Fibroblast of pulmonary artery (primary cell): Measurements from ENCODE around the gene SELENOW.

Experiments used
- DNase-seq: peaks from one replicate; pipeline ENCODE4 v3.0.0-alpha.2; 2010; ENCODE audit warnings: low read depth
- H3K4me3 ChIP-seq: replicated peaks from 2 replicates; pipeline ENCODE4 v1.5.1; 2011; ENCODE audit warnings: low read depth, mild to moderate bottlenecking, control low read depth, low read length, moderate library complexity
- TF ChIP-seq, protein P1 (sequence below): IDR thresholded peaks from 2 replicates; pipeline ENCODE4 v1.5.1; 2011; ENCODE audit warnings: mild to moderate bottlenecking, control low read depth, low read length, inconsistent platforms; ENCODE audit errors: missing control alignments

The SELENOW gene

DNA sequence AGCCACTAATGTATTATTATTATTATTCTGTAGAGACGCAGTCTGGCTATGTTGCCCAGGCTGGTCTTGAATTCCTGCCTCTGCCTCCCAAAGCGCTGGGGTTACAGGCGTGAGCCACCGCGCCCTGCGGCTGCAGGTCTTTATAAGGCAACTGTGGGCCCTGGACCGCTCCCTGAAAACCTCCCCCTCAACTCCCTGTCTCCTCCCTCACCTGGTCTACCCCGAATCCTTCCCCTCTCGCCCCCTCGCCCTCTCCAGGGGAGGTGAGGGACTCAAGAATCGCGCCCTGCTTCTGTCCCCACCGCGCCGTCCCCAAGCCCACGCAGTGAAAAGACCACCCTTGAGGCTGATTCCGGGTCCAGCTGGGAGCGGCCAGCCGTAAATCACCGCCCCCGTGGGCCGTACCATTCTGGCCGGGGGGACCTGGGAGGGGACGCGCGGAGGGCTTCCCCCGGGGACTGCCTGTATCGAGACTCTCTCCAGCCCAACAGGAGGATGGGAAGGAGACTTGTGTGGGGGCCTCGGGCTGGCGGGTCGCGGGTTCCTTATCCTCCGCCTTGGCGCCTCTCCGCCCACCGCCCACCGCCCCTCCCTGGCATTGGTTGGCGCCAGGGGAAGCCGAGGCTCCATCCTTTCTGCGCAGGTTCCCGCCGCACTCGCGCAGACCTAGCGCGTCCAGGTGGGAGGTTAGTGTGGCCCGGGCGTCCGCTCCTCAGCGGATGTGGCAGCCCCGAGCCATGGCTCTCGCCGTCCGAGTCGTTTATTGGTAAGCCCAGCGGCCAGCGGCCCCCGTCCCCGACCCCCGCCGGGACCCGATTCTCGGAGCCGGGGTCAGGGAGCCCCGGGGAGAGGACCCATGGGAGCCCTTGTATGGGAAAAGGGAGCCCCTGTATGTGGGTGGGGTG, at the start of gene SELENOW:
Gene SELENOW (plus strand): TSS at position 655 of the 905 bp plus-strand sequence. CDS start 83 bp downstream, at position 738.
- peak; percentile 65 for DNase-seq
- TF ChIP-seq, protein P1, sequence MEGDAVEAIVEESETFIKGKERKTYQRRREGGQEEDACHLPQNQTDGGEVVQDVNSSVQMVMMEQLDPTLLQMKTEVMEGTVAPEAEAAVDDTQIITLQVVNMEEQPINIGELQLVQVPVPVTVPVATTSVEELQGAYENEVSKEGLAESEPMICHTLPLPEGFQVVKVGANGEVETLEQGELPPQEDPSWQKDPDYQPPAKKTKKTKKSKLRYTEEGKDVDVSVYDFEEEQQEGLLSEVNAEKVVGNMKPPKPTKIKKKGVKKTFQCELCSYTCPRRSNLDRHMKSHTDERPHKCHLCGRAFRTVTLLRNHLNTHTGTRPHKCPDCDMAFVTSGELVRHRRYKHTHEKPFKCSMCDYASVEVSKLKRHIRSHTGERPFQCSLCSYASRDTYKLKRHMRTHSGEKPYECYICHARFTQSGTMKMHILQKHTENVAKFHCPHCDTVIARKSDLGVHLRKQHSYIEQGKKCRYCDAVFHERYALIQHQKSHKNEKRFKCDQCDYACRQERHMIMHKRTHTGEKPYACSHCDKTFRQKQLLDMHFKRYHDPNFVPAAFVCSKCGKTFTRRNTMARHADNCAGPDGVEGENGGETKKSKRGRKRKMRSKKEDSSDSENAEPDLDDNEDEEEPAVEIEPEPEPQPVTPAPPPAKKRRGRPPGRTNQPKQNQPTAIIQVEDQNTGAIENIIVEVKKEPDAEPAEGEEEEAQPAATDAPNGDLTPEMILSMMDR: no peak
- H3K4me3 ChIP-seq: peak within 1 kb of the TSS; percentile 93

DNA sequence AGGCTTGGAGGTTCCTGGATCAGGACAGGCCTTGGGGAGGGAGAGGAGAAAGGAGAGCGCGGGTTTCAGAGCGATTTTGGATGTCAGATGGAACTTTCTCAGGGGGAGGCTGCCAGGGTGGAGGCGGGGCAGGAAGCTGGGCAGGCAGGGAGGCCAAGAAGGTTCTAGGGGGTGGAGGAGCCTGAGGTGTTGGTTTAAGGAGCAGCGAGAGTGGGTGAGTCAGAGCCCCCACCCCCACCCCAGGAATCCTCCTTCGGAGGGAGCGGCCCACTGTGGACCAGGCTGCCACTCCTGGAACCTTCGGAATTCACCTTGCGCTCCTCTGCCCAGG, 49.1 kb upstream of the SELENOW start:
- DNase-seq: peak; percentile 84
- TF ChIP-seq, protein P1: no peak
- peak overlapping the region; percentile 12 for H3K4me3 ChIP-seq

DNA sequence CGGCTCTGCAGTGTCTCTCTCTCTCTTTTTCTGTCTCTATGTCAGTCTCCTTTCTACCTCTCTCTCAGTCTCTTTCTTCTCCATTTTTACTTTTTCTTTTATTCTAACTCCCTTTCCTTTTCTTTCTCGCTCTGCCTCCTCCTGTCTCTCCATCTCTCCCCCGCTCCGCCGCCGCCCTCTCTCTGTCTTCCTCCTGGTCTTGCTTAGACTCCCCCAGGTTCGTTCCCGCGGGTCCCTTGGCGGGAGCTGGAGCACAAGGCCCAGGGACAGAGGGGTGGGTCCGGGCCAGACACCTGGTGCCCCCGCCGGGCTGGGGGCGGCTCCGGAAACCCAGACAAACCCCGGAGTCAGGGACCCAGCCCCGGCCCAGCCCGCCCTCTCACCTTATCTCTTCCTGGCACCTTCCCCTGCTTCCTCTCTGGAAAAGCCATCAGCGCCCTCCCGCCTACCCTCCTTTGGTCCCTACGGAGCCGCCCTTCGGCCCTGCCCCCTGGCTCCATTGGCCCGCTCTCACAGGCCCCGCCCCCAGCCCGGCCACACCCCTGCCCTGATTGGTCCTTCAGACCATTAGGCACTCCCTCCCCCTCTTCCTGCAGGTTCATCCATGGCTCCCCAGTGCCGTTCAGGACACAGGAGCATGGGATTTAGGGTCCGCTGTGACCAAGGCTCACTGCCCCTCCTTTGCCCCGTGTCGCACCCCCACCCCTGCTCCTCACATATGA, 48.5 kb upstream of the SELENOW start:
- DNase-seq: peak; percentile 44
- H3K4me3 ChIP-seq: peak overlapping the region; percentile 12
- TF ChIP-seq, protein P1: no peak

DNA sequence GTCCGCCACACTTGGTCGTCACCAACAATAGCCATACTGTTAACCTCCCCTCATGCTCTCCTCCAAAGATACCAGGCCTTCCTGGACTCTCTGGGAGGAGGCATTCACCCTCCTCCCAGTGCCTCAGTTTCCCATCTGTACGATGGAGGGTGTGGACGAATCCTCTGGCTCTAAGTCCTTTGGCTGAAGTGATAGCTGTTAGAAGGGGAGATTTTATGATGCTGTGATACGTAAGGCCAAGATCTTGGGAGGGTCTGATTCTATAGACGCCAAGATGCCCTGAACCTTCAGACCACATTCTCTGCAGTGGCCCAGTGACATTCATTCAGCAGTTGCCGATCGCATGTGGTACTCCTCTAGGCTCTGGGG, 48.0 kb upstream of the SELENOW start:
- H3K4me3 ChIP-seq: no peak overlapping the region
- DNase-seq: no peak
- TF ChIP-seq, protein P1: no peak

DNA sequence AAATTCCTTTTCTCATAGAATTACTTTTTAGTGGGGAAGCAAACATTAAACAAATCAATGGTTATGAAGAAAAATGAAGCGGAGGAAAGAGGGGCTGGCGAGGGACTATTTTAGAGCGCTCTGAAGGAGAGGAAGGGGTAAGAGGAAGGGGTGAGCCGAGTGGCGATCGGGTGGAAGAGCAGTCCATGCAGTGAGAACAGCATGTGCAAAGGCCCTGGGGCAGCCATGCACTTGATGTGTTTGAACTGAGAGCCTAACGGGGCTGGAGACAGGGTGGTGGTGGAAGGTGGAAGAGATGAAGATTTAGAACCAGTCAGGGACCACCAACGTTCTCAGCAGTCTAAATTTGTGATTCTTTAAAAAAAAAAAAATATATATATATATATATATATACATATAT, 47.6 kb upstream of the SELENOW start:
- H3K4me3 ChIP-seq: no peak overlapping the region
- DNase-seq: no peak
- TF ChIP-seq, protein P1: no peak

DNA sequence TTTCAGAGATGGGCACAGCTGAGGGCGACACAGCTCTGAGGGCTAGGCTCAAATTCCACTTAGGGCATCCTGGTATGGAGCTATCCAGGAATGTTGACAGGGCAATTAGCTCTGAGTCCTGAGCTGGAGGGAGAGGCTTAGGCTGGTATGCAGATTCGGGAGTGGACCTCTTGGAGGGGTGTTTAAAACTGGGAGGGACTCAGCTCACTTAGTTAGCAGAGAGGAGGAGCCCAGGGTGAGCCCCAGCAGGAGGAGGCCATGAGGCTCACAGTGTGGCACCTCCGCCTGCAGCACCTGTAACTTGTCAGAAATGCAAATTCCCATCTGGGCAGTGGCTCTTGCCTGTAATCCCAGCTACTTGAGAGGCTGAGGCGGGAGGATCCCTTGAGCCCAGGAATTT, 43.4 kb upstream of the SELENOW start:
- DNase-seq: no peak
- TF ChIP-seq, protein P1: no peak

More for the DNA sequence above, 43.4 kb upstream of the SELENOW start:
- H3K4me3 ChIP-seq: no peak overlapping the region
